ENCODE measurements around the gene STARD13.

- TF ChIP-seq CTCF (IDR thresholded peaks at IDR 0.05) = no peak
- TF ChIP-seq POLR2A (IDR thresholded peaks at IDR 0.05) = no peak
- TF ChIP-seq POLR2AphosphoS5 (IDR thresholded peaks at IDR 0.05) = no peak
Observed at GRCh38 chr13:33331962-33332361, 46.4 kb upstream of the STARD13 start.
